Stimulated activated CD8-positive, alpha-beta memory T cell treated with anti-CD3 and anti-CD28 coated beads, Interleukin-7, amount 100 ng/mL, for 4 hours (primary cell): Measurements from ENCODE around the gene FBXL5.
A peak's percentile ranks its signal among the peaks of the same experiment; 100 is the strongest.

Experiments used
- DNase-seq, 2 donors: peaks; one replicate each; pipeline ENCODE4 v3.0.0-alpha.2; 2020; ENCODE audit warnings: low read depth in 2 of 2

FBXL5 gene

DNA sequence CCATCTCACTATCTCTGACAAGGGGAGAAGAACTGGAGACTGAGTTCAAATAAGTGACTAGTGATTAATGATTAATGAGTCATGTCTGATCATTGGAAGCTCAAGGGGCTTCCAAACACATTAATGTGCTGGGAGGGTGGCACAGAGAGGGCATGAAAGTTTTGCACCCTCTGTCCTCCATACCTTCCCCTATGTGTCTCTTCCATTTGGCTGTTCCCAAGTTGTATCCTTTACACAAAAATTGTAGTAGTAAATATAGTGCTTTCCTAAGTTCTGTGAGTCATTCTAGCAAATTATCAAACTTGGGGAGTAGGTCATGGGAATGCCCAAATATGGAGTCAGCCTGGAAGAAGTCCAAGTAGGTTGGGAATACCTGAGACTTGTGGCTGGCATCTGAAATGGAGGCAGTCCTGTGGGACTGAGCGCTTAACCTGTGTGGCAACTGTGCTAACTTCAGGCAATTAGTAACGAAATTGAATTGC is 22.4 kb upstream of the FBXL5 start:
- DNase-seq = no peak

DNA sequence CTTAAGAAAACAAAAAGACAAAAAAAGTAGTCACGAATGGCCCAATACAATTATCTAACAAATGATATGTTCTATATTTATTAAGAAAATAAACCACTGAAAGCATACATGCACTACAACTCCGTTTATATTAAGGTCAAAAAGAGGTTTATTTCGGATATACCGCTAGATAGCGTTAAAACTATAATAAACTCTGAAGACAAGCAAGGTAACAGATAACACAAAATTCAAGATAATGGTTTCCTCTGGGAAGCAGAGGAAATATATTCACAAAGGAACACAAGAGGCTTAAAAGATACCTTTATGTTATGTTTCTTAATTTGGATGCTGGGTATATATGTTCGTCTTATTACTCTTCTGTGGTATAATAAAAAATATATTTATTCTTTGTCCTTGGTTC is 21.7 kb upstream of the FBXL5 start:
- DNase-seq = no peak

DNA sequence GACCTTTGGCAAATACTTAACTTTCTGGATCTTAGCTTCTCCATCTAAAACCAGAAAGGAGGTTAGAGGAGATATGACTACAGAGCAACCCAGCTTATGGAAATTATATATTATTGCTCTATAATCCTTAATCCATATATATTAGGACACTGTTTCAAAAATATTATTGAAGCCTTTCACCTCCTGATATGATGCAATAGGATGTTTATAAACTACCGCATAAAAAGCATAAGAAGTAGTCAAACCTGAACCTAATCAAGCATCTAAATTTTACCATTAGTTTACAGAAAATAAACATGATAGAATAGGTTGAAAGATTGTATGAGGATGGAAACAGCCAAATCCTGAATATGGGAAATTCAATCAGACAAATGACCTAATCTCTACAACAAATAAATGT is 20.9 kb upstream of the FBXL5 start:
- DNase-seq = no peak

DNA sequence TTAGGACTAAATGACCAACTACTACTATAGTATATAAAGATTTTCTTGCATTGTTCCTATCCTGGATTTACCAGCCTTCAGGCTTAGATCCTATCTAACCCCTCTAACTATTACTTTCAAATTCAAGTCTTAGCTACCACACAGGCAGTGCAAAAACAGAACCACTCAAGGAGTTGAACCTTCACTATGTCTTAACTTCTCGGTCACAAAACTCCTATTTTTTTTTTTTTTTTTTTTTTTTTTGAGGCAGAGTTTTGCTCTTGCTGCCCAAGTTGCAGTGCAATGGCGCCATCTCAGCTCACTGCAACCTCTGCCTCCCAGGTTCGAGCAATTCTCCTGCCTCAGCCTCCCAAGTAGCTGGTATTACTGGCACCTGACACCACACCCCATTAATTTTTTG is 20.2 kb upstream of the FBXL5 start:
- DNase-seq = no peak

DNA sequence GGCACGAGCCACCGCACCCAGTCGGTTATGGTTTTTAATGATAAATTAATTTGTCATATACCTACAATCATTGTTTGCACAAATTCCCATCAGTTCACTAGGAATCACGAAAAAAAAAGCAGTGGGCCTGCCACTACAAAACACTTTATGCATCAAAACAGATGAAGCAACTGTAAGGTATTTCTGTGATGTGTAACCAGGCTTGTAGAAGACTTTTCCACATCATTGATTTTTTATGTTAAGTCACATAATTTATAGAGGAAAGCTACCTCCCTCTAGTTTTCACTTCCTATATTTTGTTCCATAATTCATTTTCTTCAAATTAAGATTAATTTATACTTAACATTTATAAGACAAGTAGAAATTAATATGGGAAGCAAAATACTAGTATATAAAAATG is 19.8 kb upstream of the FBXL5 start:
- DNase-seq = no peak

DNA sequence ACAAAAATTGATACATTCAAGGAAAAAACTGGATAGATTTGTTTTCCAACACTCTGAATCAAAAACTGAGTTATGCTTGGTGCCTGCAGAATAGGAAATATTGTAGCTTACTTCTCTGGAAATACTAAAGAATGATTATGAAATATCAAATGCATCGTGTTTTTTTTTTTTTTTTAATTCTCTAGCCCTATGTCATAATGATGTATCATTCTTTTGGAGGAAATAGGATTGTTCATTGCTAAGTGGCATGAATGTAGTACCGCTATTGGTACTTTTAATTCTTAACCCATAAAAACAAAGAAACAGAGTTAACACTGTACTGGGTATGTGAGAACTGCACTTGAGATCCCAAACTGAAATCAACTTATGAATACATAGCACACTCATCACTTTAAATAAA is 18.9 kb upstream of the FBXL5 start:
- DNase-seq = no peak

DNA sequence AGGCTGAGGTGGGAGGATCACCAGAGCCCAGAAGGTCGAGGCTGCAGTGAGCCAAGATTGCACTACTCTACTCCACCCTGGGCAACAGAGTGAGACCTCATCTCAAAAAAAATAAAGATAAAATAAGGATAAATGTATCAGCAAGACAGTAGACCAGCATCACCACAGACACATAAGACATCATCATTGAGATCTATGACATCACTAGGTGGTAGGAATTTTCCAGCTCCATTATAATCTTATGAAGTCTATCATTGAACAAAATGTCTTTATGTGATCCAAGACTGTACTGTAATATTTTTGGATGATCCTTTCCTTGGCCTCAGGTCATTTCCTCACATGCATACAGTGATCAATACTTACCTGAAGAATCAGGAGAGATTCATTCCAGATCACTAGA is 18.2 kb upstream of the FBXL5 start:
- no peak for DNase-seq

DNA sequence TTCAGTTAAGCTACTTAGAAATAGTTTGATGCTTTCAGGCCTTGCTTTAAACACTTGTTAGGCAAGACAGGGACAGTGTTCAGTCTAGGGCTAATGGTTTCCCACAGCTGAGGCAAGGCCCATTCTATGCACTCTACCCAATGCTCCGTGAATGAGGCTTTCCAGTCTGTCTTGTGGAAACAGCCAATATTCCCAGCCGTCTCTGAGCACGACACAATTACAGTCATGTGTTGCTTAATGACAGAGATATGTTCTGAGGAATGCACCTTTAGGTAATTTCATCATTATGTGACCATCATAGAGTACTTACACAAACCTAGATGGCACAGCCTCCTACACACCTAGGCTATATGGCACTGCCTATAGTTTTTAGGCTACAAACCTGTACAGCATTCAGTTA is 16.9 kb upstream of the FBXL5 start:
- no peak for DNase-seq

DNA sequence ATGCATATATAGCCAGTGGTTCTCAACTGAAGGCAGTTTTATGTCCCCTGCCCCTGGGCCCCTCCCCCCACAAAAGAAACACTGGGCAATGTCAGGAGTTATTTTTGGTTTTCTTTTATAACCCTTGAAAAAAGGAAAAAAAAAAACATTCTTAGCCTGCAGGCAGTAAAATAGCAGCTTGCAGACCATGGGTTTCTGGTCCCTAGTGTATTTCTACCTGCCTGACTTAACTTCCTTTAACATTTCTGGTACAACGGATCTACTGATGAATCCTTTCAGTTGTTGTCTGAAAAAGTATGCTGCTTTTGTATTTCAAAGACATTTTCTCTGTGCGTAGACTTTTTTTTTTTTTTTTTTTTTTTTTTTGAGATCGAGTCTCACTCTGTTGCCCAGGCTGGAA is 15.4 kb upstream of the FBXL5 start:
- DNase-seq = no peak

DNA sequence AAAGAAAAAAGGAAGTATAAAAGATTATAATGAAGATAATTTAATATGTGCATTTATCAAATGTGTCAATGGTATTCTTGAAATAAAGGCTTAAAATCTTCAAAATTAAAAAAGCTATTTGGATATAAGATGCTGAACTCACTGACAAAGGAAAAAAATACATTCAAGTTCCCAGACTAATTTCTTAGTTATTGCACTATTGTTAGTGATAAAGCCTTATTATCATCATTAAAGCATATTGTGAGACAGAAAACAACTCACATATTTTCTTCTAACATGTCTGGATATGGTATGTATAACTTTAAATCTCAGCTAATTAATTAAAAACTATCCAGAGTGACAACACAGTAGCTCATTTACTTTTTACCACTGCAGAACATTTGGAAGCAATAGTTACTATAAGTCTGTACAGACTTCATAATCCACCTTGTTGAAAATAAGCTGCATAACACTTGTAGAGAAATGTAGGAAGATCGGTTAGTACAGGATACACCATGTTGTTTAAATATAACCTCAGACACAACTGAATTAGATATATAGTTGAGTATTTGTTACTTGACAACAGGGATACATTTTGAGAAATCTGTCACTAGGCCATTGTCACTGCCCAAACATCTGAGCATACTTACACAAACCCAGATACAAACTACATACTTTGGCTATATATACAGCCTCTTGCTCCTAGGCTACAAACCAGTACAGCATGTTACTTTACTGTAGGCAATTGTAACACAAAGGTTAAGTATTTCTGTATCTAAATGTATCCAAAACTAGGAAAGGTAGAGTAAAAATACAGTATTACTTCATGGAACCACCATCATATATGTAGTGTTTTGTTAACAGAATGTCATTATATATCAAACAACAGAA is 13.6 kb upstream of the FBXL5 start:
- DNase-seq = no peak

DNA sequence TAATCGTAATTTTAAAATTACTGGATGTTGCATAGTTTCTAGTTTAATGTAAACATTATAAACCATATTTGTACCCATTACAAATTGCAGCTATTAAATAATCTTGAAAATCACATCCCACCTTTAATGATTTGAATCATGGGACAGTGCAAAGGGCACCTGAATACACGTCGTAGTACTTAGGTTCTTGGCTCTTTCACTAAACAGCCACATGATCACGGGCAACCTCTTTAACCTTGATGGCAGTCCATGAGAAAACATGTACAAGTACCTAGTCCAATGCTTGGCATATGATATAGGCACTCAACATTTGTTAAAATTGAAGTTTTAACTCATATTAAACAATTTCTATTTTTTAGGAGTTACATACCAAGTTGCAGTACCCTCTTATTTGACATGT is 11.8 kb upstream of the FBXL5 start:
- no peak for DNase-seq

DNA sequence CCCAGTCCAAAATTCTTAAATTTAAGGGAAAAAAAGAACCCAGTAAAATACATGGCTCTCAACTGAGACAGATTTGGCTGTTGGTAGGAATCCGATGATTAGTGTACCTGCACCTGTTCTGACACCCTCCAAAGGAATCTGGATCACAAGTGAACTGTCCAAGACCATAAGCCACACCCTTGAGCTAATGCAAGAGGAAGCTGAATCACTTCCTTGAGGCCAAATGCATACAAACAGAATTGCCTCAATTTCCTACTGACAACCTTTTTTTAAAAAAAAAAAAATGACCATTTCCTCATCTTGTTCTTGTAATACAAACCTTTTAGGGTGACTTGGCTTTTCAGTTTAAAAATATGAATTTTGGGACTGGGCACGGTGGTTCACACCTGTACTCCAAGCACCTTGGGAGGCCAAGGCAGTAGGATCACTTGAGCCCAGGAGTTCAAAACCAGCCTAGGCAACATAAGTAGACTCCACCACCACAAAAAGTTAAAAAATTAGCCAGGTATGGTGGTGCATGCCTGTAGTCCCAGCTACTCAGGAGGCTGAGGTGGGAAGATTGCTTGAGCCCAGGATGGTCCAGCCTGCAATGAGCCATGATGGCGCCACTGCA is 10.7 kb upstream of the FBXL5 start:
- DNase-seq = no peak

DNA sequence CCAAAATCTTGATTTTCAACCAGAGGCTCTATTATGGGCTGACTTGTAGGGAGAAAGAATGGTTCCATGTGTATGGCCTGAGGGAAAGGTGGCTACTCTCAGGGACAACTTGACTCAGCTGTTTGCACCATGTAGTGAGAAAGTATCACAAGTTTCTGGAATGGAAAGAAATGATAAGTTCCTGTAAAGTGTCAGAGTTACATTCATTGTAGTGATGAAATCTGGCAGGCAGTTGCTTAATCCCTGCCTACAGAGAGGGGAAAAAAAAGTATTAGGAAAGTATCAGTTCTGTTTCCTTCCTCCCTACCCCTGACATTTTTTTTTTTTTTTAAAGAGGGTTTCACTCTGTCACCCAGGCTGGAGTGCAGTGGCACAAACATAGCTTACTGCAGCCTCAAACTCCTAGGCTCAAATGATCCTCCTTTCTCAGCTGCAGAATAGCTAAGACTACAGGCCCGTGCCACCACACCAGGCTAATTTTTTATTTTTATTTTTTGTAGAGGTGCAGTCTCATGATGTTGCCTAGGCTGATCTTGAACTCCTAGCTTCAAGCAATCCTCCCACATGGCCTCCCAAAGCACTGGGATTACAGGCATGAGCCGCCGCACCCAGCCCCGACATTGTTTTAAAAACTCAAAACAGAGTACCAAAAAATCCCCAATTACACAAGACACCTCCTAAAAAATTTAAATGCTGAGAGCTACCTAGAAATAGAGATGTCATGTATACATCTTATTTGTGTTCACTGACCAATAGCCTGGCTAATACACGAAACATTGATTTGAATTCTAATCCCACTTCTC is 4.8 kb upstream of the FBXL5 start:
- no peak for DNase-seq

DNA sequence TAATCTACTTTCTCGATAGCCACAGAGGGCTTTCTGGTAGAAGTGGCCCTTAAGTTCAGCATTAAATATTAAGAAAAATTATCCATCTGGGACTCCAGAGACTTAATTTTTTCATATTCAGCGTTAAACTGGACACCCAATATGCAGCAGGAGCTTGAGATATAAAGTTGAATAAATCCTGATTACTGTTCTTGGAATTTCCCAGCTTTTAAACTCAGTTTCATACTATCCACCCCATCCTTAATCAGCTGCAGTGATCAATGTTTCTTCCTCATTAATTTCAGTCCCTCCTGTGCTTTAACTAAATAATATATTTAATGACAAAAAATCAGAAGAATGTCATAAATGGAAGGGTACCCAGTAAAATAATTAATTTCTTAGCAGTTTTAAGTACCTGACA is 3.6 kb upstream of the FBXL5 start:
- no peak for DNase-seq

DNA sequence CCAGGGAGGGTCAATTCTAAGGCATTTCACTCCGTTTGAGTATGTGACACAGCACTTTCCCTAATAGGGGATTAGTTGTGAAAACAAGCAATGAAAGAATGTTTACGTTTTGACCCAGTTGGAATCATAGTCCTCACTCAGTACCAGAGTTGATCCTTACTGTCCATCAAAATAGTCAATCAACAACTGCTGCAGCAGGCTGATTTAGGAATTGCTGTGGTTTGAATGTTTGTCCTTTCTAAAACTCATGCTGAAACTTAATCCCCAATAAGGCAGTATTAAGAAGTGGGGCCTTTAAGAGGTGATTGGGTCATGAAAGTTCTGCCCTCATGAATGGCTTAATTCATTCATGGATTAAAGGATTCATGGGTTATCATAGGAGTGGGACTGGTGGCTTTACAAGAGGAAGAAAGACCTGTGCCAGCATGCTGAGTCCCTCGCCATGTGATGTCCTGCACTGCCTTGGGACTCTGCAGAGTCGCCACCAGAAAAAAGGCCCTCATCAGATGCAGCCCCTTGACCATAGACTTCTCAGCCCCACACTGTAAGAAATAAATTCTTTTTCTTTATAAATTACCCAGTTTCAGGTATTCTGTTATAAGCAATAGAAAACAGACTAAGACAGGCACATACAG is 3.1 kb upstream of the FBXL5 start:
- DNase-seq = no peak

DNA sequence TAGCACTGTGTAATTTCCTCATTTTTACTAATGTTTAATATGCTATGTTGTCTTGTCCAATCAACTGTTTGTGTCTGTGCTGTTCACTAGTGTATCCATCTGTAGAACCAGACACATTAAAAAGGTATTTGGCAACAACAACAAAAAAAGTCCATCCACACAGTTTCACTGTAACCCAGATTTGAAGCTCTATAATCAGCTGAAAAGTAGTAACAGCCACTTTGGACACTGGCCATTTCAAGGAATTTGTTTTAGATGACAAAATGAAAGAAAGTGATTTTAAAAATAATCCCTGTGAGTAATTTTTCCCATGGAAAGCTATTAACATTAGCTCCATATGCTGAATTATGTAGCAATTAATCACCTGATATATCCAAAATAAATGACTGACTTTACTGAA is 2.2 kb upstream of the FBXL5 start:
- no peak for DNase-seq

DNA sequence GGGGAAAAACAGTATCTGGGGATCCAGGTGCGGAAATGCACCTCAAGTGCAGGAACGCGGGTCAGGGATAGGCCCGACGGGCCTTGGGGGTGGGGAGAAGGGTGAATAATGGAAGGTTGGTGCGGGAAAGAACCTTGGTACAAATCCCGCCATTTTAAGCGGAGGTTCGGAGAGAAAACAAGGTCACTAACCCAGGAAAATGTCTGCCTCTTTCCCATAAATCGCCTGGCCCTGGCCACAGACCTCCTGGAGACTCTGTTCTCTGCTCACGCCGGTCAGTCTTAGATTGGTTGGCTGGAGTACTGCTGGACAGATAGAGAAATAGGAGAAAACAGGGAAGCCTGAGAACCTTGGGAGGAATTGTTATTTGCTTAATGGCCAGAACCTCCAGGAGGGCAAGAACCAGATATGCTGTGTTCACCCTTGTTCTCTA is 897 bp upstream of the FBXL5 start:
- DNase-seq = no peak

DNA sequence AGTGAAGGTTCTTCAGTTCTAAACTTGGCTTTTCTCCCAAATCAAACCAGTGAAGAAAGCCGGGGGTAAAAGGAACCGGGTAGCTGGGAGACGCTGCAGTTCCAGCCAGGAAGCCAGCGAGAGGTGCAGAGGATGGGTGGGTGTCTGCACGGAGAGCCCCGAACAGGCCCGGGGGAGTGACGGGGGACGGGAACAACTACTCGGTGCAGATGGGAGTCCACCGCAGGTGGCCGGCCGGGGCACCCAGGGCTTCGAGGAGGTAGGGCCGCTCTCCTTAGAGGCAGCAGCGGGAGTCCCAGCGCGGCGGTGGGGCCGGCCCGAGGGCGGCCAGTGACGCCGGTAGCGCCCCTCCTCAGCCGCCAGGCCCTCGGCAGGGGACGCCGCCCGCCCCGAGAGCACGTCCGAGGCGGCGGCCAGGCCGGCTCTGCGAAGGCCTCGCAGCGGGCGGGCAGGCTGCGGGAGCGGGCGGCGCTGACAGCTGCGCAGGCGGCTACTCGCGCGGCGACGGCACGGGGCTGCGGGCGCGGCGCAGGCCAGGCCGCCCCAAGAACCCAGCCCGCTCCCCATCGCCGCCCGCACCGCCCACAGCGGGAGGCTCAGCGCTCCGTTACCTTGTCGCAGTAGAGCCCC is 449 bp downstream of the FBXL5 start:
- peak in 1 of 2 donors; percentile 26 for DNase-seq

DNA sequence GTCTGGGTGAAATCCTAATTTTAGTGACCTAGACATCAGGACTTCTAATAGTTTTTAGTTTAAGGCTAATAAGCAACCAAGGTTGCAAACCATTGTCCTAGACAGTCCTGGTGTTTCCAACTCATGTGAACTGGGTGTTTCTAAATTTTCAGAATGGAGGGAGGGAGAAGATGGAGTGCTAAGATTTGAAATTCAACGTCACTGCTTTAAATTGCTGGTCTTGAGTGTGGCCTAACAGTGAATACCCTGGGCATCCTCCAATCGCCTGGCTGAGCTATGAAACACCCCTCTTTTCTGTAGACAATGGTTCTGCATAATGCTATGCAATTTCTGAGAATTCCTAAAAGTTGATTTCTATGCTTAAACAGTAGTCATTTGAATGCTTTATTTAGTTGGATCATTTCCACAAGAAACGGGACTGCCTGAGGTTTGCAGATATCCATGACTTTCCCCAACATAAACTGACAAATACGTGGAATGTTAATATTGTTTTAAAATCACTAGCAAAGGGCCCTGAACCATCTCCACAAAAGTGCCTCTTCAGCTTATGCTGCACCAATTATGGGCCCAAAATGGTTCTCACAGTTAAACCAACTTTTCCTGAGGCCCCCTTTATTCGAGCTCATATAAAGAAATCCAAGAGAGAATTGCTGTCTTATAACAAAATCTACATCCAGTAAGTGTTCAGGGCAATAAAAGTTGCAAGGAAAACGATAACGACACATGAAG is 1.1 kb downstream of the FBXL5 start:
- DNase-seq = no peak

DNA sequence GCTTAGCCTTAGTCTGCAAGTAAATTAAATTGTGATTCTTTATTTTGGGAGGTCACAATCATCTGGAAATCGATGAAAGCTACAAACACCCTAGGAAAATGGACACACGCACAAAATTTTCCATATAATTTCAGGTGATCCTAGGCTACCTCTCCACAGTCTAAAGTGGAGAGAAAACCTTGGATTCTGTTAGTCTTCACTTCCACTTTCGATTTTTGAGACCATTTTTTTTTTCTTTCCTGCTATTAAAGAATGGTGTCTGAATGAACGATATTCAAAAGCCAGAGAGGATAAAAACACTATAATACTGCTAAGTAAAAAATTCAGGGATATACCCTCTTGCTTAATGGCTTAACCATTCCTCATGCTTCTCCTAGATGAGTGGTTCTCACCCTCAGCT is 1.7 kb downstream of the FBXL5 start:
- no peak for DNase-seq

DNA sequence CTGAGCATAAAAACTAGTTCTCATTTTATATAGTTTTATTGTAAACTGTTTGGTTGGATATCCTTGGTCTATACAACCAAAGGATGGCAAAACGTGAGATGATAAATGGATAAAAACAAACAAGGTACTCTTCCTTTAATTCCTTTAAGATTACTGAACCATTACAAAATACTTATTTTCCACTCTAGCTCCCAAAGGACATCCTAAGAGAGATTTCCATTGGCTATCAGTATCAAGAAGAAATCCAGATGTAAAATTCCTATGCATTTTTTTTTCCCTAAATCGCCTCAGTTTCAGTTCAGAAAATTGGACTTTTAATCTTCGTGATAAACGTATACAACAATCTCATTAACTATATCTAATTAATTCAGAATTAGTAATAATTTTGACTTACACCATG is 2.3 kb downstream of the FBXL5 start:
- DNase-seq = no peak
